ENCODE measurements around the gene ZNF33A.
"Not testable (repeated sequence)": the region's sequence is repeated elsewhere in the genome, so short reads cannot be mapped to it uniquely, and the experiment has no call there.

Gene ZNF33A

GRCh38 chr10:38010119-38010903, at the start of gene ZNF33A:
TSS of gene ZNF33A (plus strand) at chr10:38010675. CDS start at chr10:38012342, 1,667 bp downstream.
- DNase-seq = peak; percentile 86

GRCh38 chr10:37965006-37965405, 45.5 kb upstream of the ZNF33A start:
- no peak for DNase-seq

- DNase-seq = no peak
These were observed 38.1 kb upstream of the ZNF33A start for GRCh38 chr10:37972396-37972795.

GRCh38 chr10:37975401-37975991, 35.0 kb upstream of the ZNF33A start:
- no peak for DNase-seq

- peak; percentile 95 for DNase-seq
These were observed 34.2 kb upstream of the ZNF33A start, which contains the start of gene ZNF25 for GRCh38 chr10:37976091-37976879. TSS of gene ZNF25 (minus strand) at chr10:37976647. CDS start at chr10:37971722, 4,925 bp downstream.

GRCh38 chr10:37976880-37977203, 33.6 kb upstream of the ZNF33A start:
- DNase-seq = no peak

- no peak for DNase-seq
These were observed 18.8 kb upstream of the ZNF33A start for GRCh38 chr10:37991655-37992054.

- DNase-seq = no peak
These were observed 18.4 kb upstream of the ZNF33A start for GRCh38 chr10:37992083-37992482.

- DNase-seq = not testable (repeated sequence)
These were observed 11.6 kb upstream of the ZNF33A start for GRCh38 chr10:37998920-37999319.

- DNase-seq = not testable (repeated sequence)
These were observed 10.0 kb upstream of the ZNF33A start for GRCh38 chr10:38000474-38000873.

GRCh38 chr10:38003026-38003425, 7.4 kb upstream of the ZNF33A start:
- DNase-seq = no peak

- DNase-seq = no peak
These were observed 6.9 kb upstream of the ZNF33A start for GRCh38 chr10:38003588-38003987.

- no peak for DNase-seq
These were observed 2.9 kb upstream of the ZNF33A start for GRCh38 chr10:38007551-38007950.

GRCh38 chr10:38007991-38008390, 2.5 kb upstream of the ZNF33A start:
- no peak for DNase-seq

GRCh38 chr10:38016354-38016753, 5.9 kb downstream of the ZNF33A start:
- no peak for DNase-seq

- DNase-seq = not testable (repeated sequence)
These were observed 8.6 kb downstream of the ZNF33A start for GRCh38 chr10:38019124-38019523.

GRCh38 chr10:38025283-38025682, 14.8 kb downstream of the ZNF33A start:
- DNase-seq = no peak

- DNase-seq = no peak
These were observed 17.5 kb downstream of the ZNF33A start for GRCh38 chr10:38027986-38028385.

- no peak for DNase-seq
These were observed 22.4 kb downstream of the ZNF33A start for GRCh38 chr10:38032886-38033285.

- DNase-seq = no peak
These were observed 27.8 kb downstream of the ZNF33A start for GRCh38 chr10:38038107-38038931.

GRCh38 chr10:38038932-38039245, 28.4 kb downstream of the ZNF33A start:
- DNase-seq = no peak

GRCh38 chr10:38043516-38043915, 33.0 kb downstream of the ZNF33A start:
- DNase-seq = no peak

GRCh38 chr10:38045129-38045528, 34.7 kb downstream of the ZNF33A start:
- no peak for DNase-seq
